Karpas-422 (cell line): ENCODE data around the gene KEAP1. TPM values are rescaled to one million over a fixed set of nuclear protein-coding genes. Genes with fewer than 3 reads are reported as not detected.

ENCODE experiments used
- small RNA-seq: library from RNA; depleted of rRNA; stranded (forward); fragments of <200 nt; gene quantifications from one replicate; pipeline ENCODE3, GENCODE V24; 2014
- total RNA-seq: library from RNA; depleted of rRNA; stranded (reverse); fragments of >200 nt; shearing (Covaris generic); gene quantifications from 2 replicates; pipeline ENCODE4 v1.2.3, GENCODE V29; 2014; ENCODE audit warnings: low replicate concordance; rRNA removed

The KEAP1 gene
- total RNA-seq, 1 experiment from 2014 or later, result 25.0 TPM

Small RNA genes within 50 kb of the gene (small RNA-seq; reads per million reads assigned to genes)
- gene MIR1238 (not detected), gene RNU7-140P (not detected)

Other genes starting within 250 kb of the KEAP1 start
- gene ICAM1, start 232.2 kb downstream of the KEAP1 start, total RNA-seq, result 1.8 and 5.1 TPM in 2 replicates
- gene ICAM4, start 216.4 kb downstream of the KEAP1 start, total RNA-seq, result not detected in 2 replicates
- 4.5 and 9.1 TPM in 2 replicates for gene ICAM5, start 213.4 kb downstream of the KEAP1 start, total RNA-seq
- 5.3 and 7.1 TPM in 2 replicates for gene ZGLP1, start 193.5 kb downstream of the KEAP1 start, total RNA-seq
- gene FDX2, start 187.3 kb downstream of the KEAP1 start, total RNA-seq, result 11.9 and 23.2 TPM in 2 replicates
- gene RAVER1, start 169.8 kb downstream of the KEAP1 start, total RNA-seq, result 13.2 and 19.6 TPM in 2 replicates
- 92.1 and 206 TPM in 2 replicates for gene ICAM3, start 163.7 kb downstream of the KEAP1 start, total RNA-seq
- gene TYK2, start 122.8 kb downstream of the KEAP1 start, total RNA-seq, result 108 and 158 TPM in 2 replicates
- 86.3 and 225 TPM in 2 replicates for gene CDC37, start 99.8 kb downstream of the KEAP1 start, total RNA-seq
- 2.6 and 2.9 TPM in 2 replicates for gene PDE4A, start 82.8 kb downstream of the KEAP1 start, total RNA-seq
- not detected in 2 replicates for gene S1PR5, start 14.1 kb upstream of the KEAP1 start, total RNA-seq
- 7.0 and 15.2 TPM in 2 replicates for gene ATG4D, start 40.5 kb upstream of the KEAP1 start, total RNA-seq
- gene KRI1, start 62.7 kb upstream of the KEAP1 start, total RNA-seq, result 30.0 and 41.7 TPM in 2 replicates
- 2.3 and 3.7 TPM in 2 replicates for gene CDKN2D, start 65.6 kb upstream of the KEAP1 start, total RNA-seq
- not detected in 2 replicates for gene AP1M2, start 84.0 kb upstream of the KEAP1 start, total RNA-seq
- gene SLC44A2, start 122.2 kb upstream of the KEAP1 start, total RNA-seq, result 38.2 and 48.0 TPM in 2 replicates
- 113 and 194 TPM in 2 replicates for gene ILF3, start 151.0 kb upstream of the KEAP1 start, total RNA-seq
- 28.2 and 44.4 TPM in 2 replicates for gene QTRT1, start 198.1 kb upstream of the KEAP1 start, total RNA-seq
- gene DNM2, start 214.7 kb upstream of the KEAP1 start, total RNA-seq, result 91.1 and 93.7 TPM in 2 replicates